HCT116 (cell line): ENCODE data around the gene RFWD3. TPM values are rescaled to one million over a fixed set of nuclear protein-coding genes. Genes with fewer than 3 reads are reported as not detected.

Experiments used
- ATAC-seq: fragments of 200-7000 bp; cut with Tn5 transposase; 2 replicates; pipeline ENCODE4 v1.9.1; 2020; ENCODE audit warnings: mild to moderate bottlenecking, moderate library complexity
- Bru-seq: library from RNA; stranded (reverse); fragments of 400-500 nt; gene quantifications from one replicate; lab custom pipeline; 2021; lab: Mats Ljungman, UMichigan
- BruChase-seq, 2 experiments: library from RNA; stranded (reverse); fragments of 400-500 nt; gene quantifications; one replicate each; lab custom pipeline; 2021; lab: Mats Ljungman, UMichigan
- BruUV-seq: library from RNA; stranded (reverse); fragments of 400-500 nt; replicated peaks from 2 replicates; lab custom pipeline; 2021; lab: Mats Ljungman, UMichigan
- CTCF ChIA-PET: fragments of 300-600 bp; sonication (Branson Sonifier 250); formaldehyde crosslinking; loops from one replicate; lab custom pipeline; 2021; ENCODE audit warnings: antibody characterized with exemption; lab: Charles Lee
- POLR2A ChIA-PET: fragments of 300-600, 350-600 bp; sonication (Branson Sonifier 250); formaldehyde crosslinking; loops from one replicate; lab custom pipeline; 2021; ENCODE audit warnings: antibody characterized with exemption; lab: Charles Lee
- RAD21 ChIA-PET, 2 experiments: fragments of 300-600 bp; sonication (Branson Sonifier 250); formaldehyde crosslinking; loops; one replicate each; lab custom pipeline; 2023; ENCODE audit warnings: low total read pairs in 2 of 2; ENCODE audit not compliant: uncharacterized antibody in 2 of 2, unreplicated experiment in 2 of 2, low non-redundant PET in 1 of 2; lab: Charles Lee
- DNase-seq: peaks from one replicate; pipeline ENCODE4 v3.0.0-alpha.2; 2010; ENCODE audit warnings: low read depth, low spot score
- H2AFZ ChIP-seq: fragments of 200-600 bp; shearing (Covaris generic), sonication (generic); 2 replicates; pipeline ENCODE4 v1.6.1; 2017; ENCODE audit warnings: low read depth, mixed run types, mixed read lengths, antibody characterized with exemption, low read length; ENCODE audit not compliant: poor library complexity, severe bottlenecking
- H3K27ac ChIP-seq: 2 replicates; pipeline ENCODE4 v1.5.1; 2012; ENCODE audit warnings: low read depth, low read length
- H3K27me3 ChIP-seq: fragments of 200-600 bp; sonication (generic); 2 replicates; pipeline ENCODE4 v1.6.1; 2016; ENCODE audit warnings: mixed run types, low read length, mixed read lengths; ENCODE audit not compliant: insufficient read depth
- H3K36me3 ChIP-seq, 2 experiments: fragments of 200-500 bp in 1 of 2; fragments of 200-600 bp in 1 of 2; sonication (Bioruptor generic) in 1 of 2; sonication (generic) in 1 of 2; 2 replicates each; pipeline versions ENCODE4 v1.5.1 to v1.6.1; 2014 to 2016; ENCODE audit warnings: low read length in 2 of 2, inconsistent platforms in 1 of 2, mixed read lengths in 1 of 2, mixed run types in 1 of 2; ENCODE audit not compliant: insufficient read depth in 2 of 2, control insufficient read depth in 1 of 2
- H3K4me1 ChIP-seq, 2 experiments: fragments of 200-600 bp in 1 of 2; sonication (generic) in 1 of 2; 2 replicates each; pipeline versions ENCODE4 v1.5.1 to v1.6.1; 2012 to 2017; ENCODE audit warnings: low read length in 2 of 2, inconsistent platforms in 1 of 2, mild to moderate bottlenecking in 1 of 2, mixed read lengths in 1 of 2, mixed run types in 1 of 2, moderate library complexity in 1 of 2; ENCODE audit not compliant: insufficient read depth in 2 of 2, control insufficient read depth in 1 of 2
- H3K4me2 ChIP-seq: fragments of 200-600 bp; sonication (generic); 2 replicates; pipeline ENCODE4 v1.6.1; 2017; ENCODE audit warnings: mixed run types, low read length, mixed read lengths
- H3K4me3 ChIP-seq, 2 experiments: fragments of 200-600 bp in 1 of 2; sonication (generic) in 1 of 2; replicated peaks in 1 of 2; 2 replicates each; pipeline ENCODE4 v1.5.1; 2011 to 2016; ENCODE audit warnings: low read length in 2 of 2, control low read depth in 1 of 2, low read depth in 1 of 2, mild to moderate bottlenecking in 1 of 2, mixed read lengths in 1 of 2, mixed run types in 1 of 2
- H3K79me2 ChIP-seq: fragments of 200-600 bp; sonication (generic); 2 replicates; pipeline ENCODE4 v1.6.1; 2017; ENCODE audit warnings: mild to moderate bottlenecking, mixed run types, low read length, moderate library complexity, mixed read lengths; ENCODE audit not compliant: insufficient read depth
- H3K9ac ChIP-seq: fragments of 200-600 bp; sonication (generic); 2 replicates; pipeline ENCODE4 v1.6.1; 2016; ENCODE audit warnings: low read length, mixed read lengths
- H3K9me2 ChIP-seq: fragments of 200-600 bp; sonication (generic), shearing (Covaris generic); 2 replicates; pipeline ENCODE4 v1.6.1; 2017; ENCODE audit warnings: mixed run types, mild to moderate bottlenecking, moderate library complexity; ENCODE audit not compliant: insufficient read depth
- H3K9me3 ChIP-seq, 2 experiments: fragments of 200-500 bp in 1 of 2; fragments of 200-600 bp in 1 of 2; sonication (Bioruptor generic) in 1 of 2; sonication (generic) in 1 of 2; 2 replicates each; pipeline ENCODE4 v1.6.1; 2014 to 2017; ENCODE audit warnings: low read length in 2 of 2, mixed read lengths in 2 of 2, inconsistent platforms in 1 of 2, low read depth in 1 of 2, mild to moderate bottlenecking in 1 of 2, mixed run types in 1 of 2, moderate library complexity in 1 of 2; ENCODE audit not compliant: control insufficient read depth in 1 of 2, insufficient read depth in 1 of 2
- H4K20me1 ChIP-seq: fragments of 200-600 bp; sonication (generic), shearing (Covaris generic); 2 replicates; pipeline ENCODE4 v1.6.1; 2017; ENCODE audit warnings: mixed run types, mild to moderate bottlenecking, moderate library complexity; ENCODE audit not compliant: insufficient read depth
- ELF1 ChIP-seq: IDR thresholded peaks from 2 replicates; pipeline ENCODE4 v1.6.1; 2012; ENCODE audit warnings: low read depth, borderline replicate concordance
- MAX ChIP-seq: IDR thresholded peaks from 2 replicates; pipeline ENCODE4 v1.6.1; 2012
- POLR2AphosphoS5 ChIP-seq: IDR thresholded peaks from 2 replicates; pipeline ENCODE4 v1.6.1; 2011; ENCODE audit warnings: mild to moderate bottlenecking, low read depth, low read length, moderate library complexity
- REST ChIP-seq: IDR thresholded peaks from 2 replicates; pipeline ENCODE4 v1.6.1; 2012; ENCODE audit warnings: low read depth
- SIN3A ChIP-seq: IDR thresholded peaks from 2 replicates; pipeline ENCODE4 v1.6.1; 2012; ENCODE audit warnings: low read depth
- SP1 ChIP-seq: IDR thresholded peaks from 2 replicates; pipeline ENCODE4 v1.6.1; 2012; ENCODE audit warnings: low read depth
- TCF7L2 ChIP-seq: IDR thresholded peaks from 2 replicates; pipeline ENCODE4 v1.7.0; 2011; ENCODE audit warnings: borderline replicate concordance, inconsistent platforms; ENCODE audit not compliant: insufficient read depth, insufficient read length; ENCODE audit errors: extremely low read depth
- ZFX ChIP-seq: fragments of 450-650 bp; IDR thresholded peaks from 2 replicates; pipeline ENCODE4 v1.6.1; 2017
- intact Hi-C: fragments of 100-400 bp; cut with micrococcal nuclease; formaldehyde crosslinking; loops from 2 replicates; pipeline ENCODE4 v1.10.0; 2022
- long read RNA-seq: library from polyadenylated mRNA; unstranded; transcript quantifications from one replicate; pipeline ENCODE4 v2.0.0, GENCODE V29; 2021; ENCODE audit not compliant: unreplicated experiment
- polyA plus RNA-seq: library from polyadenylated mRNA; unstranded; fragments of >200 nt; gene quantifications from 2 replicates; pipeline ENCODE4 v1.2.1, GENCODE V29; 2012; ENCODE audit warnings: missing spikeins
- total RNA-seq: library from RNA; stranded (reverse); gene quantifications from one replicate; pipeline ENCODE4 v1.2.1, GENCODE V29; 2021; ENCODE audit not compliant: unreplicated experiment

RFWD3 gene
- 83.6 TPM for total RNA-seq
- 33.9 and 36.6 TPM in 2 replicates for polyA plus RNA-seq
- Bru-seq, nascent RNA, result percentile 93 among the genes with signal in this experiment
- BruChase-seq, experiment 1, labeled RNA remaining after a 6-hour chase, result percentile 80 among the genes with signal in this experiment
- percentile 91 among the genes with signal in this experiment for BruChase-seq, experiment 2, labeled RNA remaining after a 2-hour chase
- long read RNA-seq, full-length matches to known transcripts, result 54 of 120 reads
- long read RNA-seq, partial matches to known transcripts, result 38 of 120 reads
- long read RNA-seq, other reads (novel, unspliced or antisense), result 28 of 120 reads

GRCh38 chr16:74666425-74667254, at the start of gene RFWD3:
RFWD3 (minus strand) TSS chr16:74666877; CDS start chr16:74661449, 5,428 bp downstream.
- RAD21 ChIA-PET, result interaction anchor here in 1 of 2 experiments (0.5 kb wide), 1 partner anchor 10 kb away, joined by 3 read pairs; no protein-coding TSS in a partner anchor
- peak within 1 kb of the TSS; percentile 86 for H3K4me2 ChIP-seq
- BruUV-seq, result TSS peak; percentile 46
- H2AFZ ChIP-seq, result peak within 1 kb of the TSS; percentile 94
- H3K36me3 ChIP-seq, result peaks cover 24 to 36% of the 10 kb centered on the region in 2 experiments
- H3K4me3 ChIP-seq, result peak within 1 kb of the TSS; percentile 94 to 96
- DNase-seq (peak; percentile 97), ATAC-seq (peak; percentile 99)
- H3K4me1 ChIP-seq, result peaks cover 6 to 14% of the 10 kb centered on the region in 2 experiments; a peak in 2 of 4 replicates
- no peaks in the 10 kb centered on the region for H3K9me2 ChIP-seq
- no peaks in the 10 kb centered on the region for H3K27me3 ChIP-seq
- H3K9ac ChIP-seq, result peak within 1 kb of the TSS; percentile 100
- H4K20me1 ChIP-seq, result peaks cover 12% of the 10 kb centered on the region; the same call in 1 of the 2 replicates
- POLR2A ChIA-PET, result interaction anchor here (0.7 to 1.3 kb wide), 9 partner anchors 10 to 787 kb away, joined by 3 to 7 read pairs (median 3); partner anchors contain the start of gene GLG1
- H3K9me3 ChIP-seq, result no peaks in the 10 kb centered on the region
- H3K27ac ChIP-seq, result peak within 1 kb of the TSS; percentile 78
- intact Hi-C loops, result no loop called here
- peaks cover 51% of the 10 kb centered on the region for H3K79me2 ChIP-seq
- TF ChIP-seq TCF7L2 (no peak), REST (no peak), SIN3A (0 out of 2 replicates have a peak, but pooled peaks have one; percentile 59), ZFX (peak; percentile 70; the same call in 1 of the 2 replicates), POLR2AphosphoS5 (peak; percentile 86), MAX (0 out of 2 replicates have a peak, but pooled peaks have one; percentile 56), ELF1 (peak; percentile 85), SP1 (peak; percentile 99)
- CTCF ChIA-PET, result interaction anchor here (0.7 to 1.4 kb wide), 2 partner anchors 13 to 196 kb away, joined by 3 to 5 read pairs; no protein-coding TSS in a partner anchor
